ENCODE measurements around the gene CD7.

Gene CD7

GRCh38 chr17:82292251-82293154 is 24.9 kb downstream of the CD7 start:
- intact Hi-C loops (cut with DNase I) = no loop called here
- peak; percentile 88 to 98 (median 96) for DNase-seq

- intact Hi-C loops (cut with DNase I) = no loop called here
Observed at GRCh38 chr17:82291582-82292250, 25.7 kb downstream of the CD7 start.

DNA sequence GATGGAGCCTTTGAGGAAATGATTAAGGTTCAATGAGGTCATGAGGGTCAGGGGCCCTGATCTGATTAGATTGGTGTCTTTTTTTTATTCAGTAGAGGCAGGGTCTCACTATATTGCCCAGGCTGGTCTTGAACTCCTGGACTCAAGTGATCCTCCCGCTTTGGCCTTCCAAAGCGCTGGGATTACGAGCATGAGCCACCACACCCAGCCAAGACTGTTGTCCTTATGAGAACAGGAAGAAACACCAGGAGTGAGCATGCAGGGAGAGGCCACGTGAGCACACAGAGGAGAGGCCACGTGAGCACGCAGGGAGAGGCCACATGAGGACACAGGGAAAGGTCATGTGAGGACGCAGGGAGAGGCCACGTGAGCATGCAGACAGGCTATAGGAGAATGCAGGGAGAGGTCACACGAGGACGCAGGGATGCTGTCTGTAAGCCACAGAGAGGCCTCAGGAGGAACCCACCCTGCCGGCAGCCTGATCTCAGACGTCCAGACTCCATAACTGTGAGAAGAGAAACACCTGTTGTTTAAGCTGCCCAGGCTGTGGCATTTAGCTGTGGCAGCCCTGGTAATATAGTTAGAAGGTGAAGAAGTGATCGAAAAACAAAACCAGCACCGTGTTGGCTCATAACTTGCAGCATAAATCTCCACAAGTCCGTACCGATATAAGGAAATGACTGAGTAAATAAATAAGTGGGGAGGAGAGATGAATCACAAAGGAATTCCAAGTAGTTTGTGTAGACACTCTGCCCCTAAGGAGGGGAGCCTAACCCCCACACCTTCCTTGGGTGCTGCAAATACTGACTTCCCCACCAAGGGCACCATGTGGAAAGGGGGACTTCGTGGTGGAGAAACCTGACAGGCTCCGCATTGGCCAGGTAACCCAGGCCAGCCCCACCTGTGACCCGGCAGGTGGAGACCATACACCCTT is 29.3 kb downstream of the CD7 start:
- no peak for DNase-seq
- intact Hi-C loops (cut with DNase I) = no loop called here

More at GRCh38 chr17:82291582-82292250, 25.7 kb downstream of the CD7 start:
- no peak for DNase-seq

GRCh38 chr17:82287013-82287867 is 30.2 kb downstream of the CD7 start:
- no peak for DNase-seq
- intact Hi-C loops (cut with DNase I) = no loop called here

GRCh38 chr17:82285141-82285540 is 32.3 kb downstream of the CD7 start:
- intact Hi-C loops (cut with DNase I) = no loop called here
- no peak for DNase-seq

GRCh38 chr17:82283208-82283749 is 34.1 kb downstream of the CD7 start:
- intact Hi-C loops (cut with DNase I) = no loop called here
- DNase-seq = peak in 16 of 42 donors; percentile 19 to 67 (median 32)

DNA sequence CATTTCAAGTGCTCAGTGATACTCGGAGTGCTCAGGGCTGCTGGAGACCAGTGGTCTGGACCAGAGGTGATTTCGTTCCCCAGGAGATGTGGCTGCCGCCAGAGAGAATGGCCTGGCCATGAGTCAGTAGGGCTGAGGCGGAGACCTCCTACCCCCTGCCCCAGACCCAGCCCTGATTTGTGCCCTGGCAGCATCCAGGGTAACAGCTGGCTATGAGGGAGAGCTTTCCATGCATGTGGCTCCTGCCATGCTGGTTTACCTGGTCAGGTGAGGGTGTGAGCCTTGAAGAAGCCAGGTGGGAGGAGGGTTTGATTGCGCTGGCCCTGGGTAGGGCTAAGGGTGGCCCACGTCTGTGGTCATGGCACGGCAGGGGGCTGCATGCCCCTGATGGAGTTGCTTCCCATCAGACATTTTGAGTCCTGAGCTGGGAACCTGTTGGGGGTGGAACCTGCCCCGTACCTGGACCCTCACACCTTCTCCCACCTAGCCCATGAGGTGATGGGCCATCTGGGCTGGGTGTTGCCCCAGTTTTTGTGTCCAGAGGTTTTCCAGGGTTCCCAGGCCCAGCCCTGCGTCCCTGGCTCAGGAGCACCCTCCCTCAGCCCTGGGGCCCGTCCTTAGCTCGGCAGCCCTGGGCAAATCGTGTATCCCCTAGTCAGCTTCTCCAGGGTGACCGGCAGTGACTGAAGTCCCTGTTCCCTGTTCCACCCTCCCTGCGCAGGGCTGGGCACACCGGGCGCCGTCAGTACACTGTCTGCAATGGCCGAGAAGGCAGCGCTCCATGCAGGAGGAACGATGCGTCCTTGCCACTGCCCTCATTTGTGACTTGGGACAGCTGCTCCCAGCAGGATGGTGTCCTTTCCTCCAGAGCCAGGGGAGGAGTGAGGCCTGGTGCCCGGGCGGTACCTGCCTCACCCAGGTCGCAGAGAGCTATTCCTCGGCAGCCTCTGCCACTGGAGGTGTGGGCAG is 34.9 kb downstream of the CD7 start:
- intact Hi-C loops (cut with DNase I) = no loop called here
- DNase-seq = no peak

- intact Hi-C loops (cut with DNase I) = no loop called here
- DNase-seq = no peak
Observed at GRCh38 chr17:82281502-82282238, 35.7 kb downstream of the CD7 start.

GRCh38 chr17:82281076-82281475 is 36.3 kb downstream of the CD7 start:
- no peak for DNase-seq
- intact Hi-C loops (cut with DNase I) = no loop called here

DNA sequence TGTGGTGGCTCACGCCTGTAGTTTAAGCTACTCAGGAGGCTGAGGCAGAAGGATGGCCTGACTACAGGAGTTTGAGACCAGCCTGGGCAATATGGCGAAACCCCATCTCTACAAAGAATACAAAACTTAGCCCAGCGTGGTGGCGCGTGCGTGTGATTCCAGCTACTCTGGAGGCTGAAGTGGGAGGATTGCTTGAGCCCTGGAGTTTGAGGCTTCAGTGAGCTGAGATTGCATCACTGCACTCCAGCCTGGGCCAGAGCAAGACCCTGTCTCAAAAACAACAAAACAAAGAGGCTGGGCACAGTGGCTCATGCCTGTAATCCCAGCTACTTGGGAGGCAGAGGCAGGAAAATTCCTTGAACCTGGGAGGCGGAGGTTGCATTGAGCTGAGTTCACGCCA is 36.9 kb downstream of the CD7 start:
- no peak for DNase-seq
- intact Hi-C loops (cut with DNase I) = no loop called here

DNA sequence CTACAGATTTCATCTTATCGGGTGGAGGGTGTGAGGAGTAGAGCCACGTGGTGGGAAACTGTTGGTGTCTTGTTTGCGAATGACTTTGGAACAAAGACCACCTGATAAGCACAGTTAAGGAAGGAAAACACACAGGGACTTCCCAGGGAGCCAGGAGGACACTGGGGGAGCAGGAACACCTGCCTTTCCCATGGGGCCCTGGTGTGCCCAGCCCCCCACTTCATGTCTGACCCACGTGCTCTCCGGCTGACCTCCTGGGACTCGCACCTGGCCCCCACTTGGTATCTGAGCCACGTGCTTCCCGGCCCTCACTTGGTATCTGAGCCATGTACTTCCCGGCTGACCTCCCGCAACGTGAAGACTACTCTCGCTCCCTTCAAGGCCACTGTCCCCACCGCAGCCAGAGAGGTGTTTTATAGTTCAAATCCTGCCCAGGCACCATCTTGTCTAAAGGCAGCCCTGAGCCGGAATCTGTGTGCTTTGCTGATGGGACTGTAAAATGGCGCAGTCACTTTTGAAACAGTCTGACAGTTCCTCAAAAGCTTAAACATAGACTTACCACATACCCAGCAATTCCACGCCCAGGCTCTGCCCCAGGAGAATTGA is 38.5 kb downstream of the CD7 start:
- no peak for DNase-seq
- intact Hi-C loops (cut with DNase I) = no loop called here

- no peak for DNase-seq
- intact Hi-C loops (cut with DNase I) = no loop called here
Observed at GRCh38 chr17:82278308-82278707, 39.1 kb downstream of the CD7 start.

DNA sequence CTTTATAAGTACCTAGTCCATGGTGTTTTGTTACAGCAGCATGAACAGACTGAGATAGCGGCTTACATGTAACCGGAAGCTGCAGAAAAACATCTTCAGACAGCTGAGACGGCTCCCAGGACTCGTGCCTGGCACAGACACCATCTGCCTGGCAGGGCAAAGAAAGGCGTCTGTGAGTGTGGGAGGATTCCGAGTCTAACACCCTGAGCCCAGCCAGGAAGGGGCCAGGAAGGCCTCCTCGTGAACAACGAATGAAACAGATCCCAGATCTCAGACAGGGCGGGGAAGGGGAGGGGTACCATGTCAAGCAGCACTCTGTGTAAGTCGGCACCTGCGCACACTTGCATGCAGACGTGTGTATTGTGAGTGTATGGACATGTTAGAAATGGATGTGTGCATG is 39.6 kb downstream of the CD7 start:
- DNase-seq = peak in 11 of 42 donors; percentile 11 to 56 (median 44)
- intact Hi-C loops (cut with DNase I) = no loop called here

DNA sequence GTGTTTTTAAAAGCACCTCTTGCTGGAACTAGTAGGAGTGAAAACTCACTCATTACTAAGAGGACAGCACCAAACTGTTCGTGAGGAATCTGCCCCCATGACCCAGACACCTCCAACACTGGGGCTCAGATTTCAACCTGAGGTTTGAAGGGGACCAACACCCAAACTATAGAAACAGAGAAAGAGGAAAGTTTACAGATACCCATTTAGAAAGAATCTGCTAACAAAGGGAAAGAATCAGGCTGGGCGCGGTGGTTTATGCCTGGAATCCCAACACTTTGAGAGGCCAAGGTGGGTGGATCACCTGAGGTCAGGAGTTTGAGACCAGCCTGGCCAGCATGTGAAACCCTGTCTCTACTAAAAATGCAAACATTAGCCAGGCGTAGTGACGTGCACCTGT is 40.5 kb downstream of the CD7 start:
- DNase-seq = no peak
- intact Hi-C loops (cut with DNase I) = no loop called here

- intact Hi-C loops (cut with DNase I) = no loop called here
- no peak for DNase-seq
Observed at GRCh38 chr17:82275326-82275725, 42.1 kb downstream of the CD7 start.

Data from head of caudate nucleus (tissue), 42 donors.